HuH-7.5 (cell line): ENCODE measurements around the gene CENPF.

Experiments used
- DNase-seq: peaks from one replicate; pipeline ENCODE4 v3.0.0; 2011; ENCODE audit warnings: low spot score

Gene CENPF

DNA sequence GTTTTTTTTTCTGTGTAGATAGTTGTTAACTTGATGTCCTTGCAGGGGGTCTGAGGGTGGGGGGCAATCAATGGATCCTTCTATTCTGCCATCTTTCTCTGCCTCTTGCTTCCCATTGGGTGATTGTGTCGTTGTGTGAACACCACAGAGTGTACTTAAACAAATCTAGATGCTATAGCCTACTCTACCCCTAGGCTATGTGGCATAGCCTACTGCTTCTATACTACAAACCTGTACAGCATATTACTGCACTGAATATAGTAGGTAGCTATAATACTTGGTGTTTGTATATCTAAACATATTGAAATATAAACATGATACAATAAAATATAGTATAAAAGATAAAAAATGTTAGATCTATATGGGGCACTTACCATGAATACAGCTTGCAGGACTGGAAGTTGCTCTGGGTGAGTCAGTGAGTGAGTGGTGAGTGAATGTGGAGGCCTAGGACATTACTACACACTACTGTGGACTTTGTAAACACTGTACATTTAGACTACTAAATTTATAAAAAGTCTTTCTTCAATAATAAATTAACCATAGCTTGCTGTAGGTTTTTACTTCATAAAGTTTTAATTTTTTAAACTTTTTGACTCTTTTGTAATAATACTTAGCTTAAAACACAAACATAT is 105.4 kb downstream of the CENPF start:
- DNase-seq = no peak

- DNase-seq = no peak
These were observed 106.2 kb downstream of the CENPF start for GRCh38 chr1:214709241-214709640.

DNA sequence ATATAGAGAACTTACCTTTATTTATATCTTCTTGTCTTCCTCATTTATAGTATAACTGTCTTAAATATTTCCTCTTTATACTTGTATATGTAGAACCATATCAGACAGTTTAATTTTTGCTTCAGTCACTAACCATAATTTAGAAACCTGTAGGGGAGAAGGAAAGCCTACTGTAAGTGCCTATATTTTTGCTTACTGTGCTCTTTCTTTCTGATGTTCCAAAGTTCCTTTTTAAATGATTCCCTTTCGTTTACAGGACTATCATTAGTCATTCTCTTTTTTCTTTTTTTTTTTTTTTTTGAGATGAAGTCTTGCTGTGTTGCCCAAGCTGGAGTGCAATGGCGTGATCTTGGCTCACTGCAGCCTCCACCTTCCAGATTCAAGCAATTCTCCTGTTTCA is 109.7 kb downstream of the CENPF start:
- DNase-seq = no peak
